ENCODE measurements around the gene G0S2. TPM values are rescaled to one million over a fixed set of nuclear protein-coding genes. Genes with fewer than 3 reads are reported as not detected.

The G0S2 gene
- total and polyA plus RNA-seq, 2 of the 8 experiments (the other 6 are each of a cell fraction or from before 2014, with no cell fraction given), result 1.0 to 1.7 TPM

GRCh38 chr1:209696673-209697072 is 21.5 kb downstream of the G0S2 start:
- H2BK120ac ChIP-seq (replicated peaks; ENCODE audit: low read depth, low read length), result no peak overlapping the region
- H4K5ac ChIP-seq (ENCODE audit: insufficient read length, low read depth, low read length), result no peak overlapping the region
- no peak overlapping the region for H2BK5ac ChIP-seq (ENCODE audit: low read depth, low read length)
- H3K9ac ChIP-seq (replicated peaks in 1 of 4; ENCODE audit: extremely low read depth in 1 of 4, low read depth in 3 of 4, low read length in 3 of 4), result no peak overlapping the region
- H3K9me3 ChIP-seq (ENCODE audit: insufficient read depth in 2 of 2, low read depth in 1 of 2, low read length in 1 of 2), result no peaks in the 10 kb centered on the region
- peaks cover 0 to 3% (median 0%) of the 10 kb centered on the region in 4 experiments; a peak in 1 of 7 replicates for H3K4me1 ChIP-seq (replicated peaks in 1 of 4; ENCODE audit: control insufficient read depth in 3 of 4, insufficient read depth in 4 of 4, low read length in 3 of 4)
- no peak overlapping the region for H3K18ac ChIP-seq (ENCODE audit: extremely low read depth, low read length)
- H3K27ac ChIP-seq (ENCODE audit: low read depth, low read length), result no peak overlapping the region
- DNase-seq (ENCODE audit: low read depth in 1 of 2, low spot score in 2 of 2) (no peak), FAIRE-seq (no peak)
- no peak overlapping the region for H3K23ac ChIP-seq (ENCODE audit: insufficient read length)
- no peak overlapping the region for H3K4ac ChIP-seq (replicated peaks; ENCODE audit: insufficient read length, low read depth, low read length)
- no peak overlapping the region for H2BK20ac ChIP-seq (ENCODE audit: low read length)
- no peaks in the 10 kb centered on the region for H4K20me1 ChIP-seq (replicated peaks in 1 of 2; ENCODE audit: control insufficient read depth in 1 of 2, insufficient read depth in 2 of 2, low read length in 2 of 2)
- H4K91ac ChIP-seq (replicated peaks; ENCODE audit: insufficient read length, low read length), result no peak overlapping the region
- no peak overlapping the region for H2BK15ac ChIP-seq (ENCODE audit: low read length)
- no peaks in the 10 kb centered on the region; a peak in 2 of 7 replicates for H3K27me3 ChIP-seq (replicated peaks in 1 of 4; ENCODE audit: control insufficient read depth in 3 of 4, extremely low read depth in 1 of 4, insufficient read depth in 3 of 4, low read length in 3 of 4)
- H3K36me3 ChIP-seq (ENCODE audit: control insufficient read depth in 2 of 4, insufficient read depth in 4 of 4, low read length in 3 of 4), result no peaks in the 10 kb centered on the region
- no peak overlapping the region for H3K4me2 ChIP-seq (ENCODE audit: insufficient read depth in 1 of 2, low read depth in 2 of 2, low read length in 2 of 2)
- no peak overlapping the region for H3K4me3 ChIP-seq (ENCODE audit: extremely low read depth in 1 of 4, insufficient read depth in 2 of 4, low read depth in 3 of 4, low read length in 4 of 4)
- no peak overlapping the region for H2AFZ ChIP-seq (ENCODE audit: low read length)
- no peak overlapping the region for H3K56ac ChIP-seq (replicated peaks; ENCODE audit: insufficient read length, low read depth, low read length)
- no peak overlapping the region for H2AK5ac ChIP-seq (ENCODE audit: low read depth, low read length)
- ChIA-PET CTCF (ENCODE audit: partially characterized antibody) (interaction anchor here (1.0 to 1.8 kb wide), 8 partner anchors 50 to 106 kb away, joined by 3 to 7 read pairs (median 5); no protein-coding TSS in a partner anchor), POLR2A (ENCODE audit: partially characterized antibody) (no interaction called here)
- no peak overlapping the region for H4K8ac ChIP-seq (ENCODE audit: extremely low read depth, insufficient read depth, low read length)
- H3K79me2 ChIP-seq (ENCODE audit: control insufficient read depth in 1 of 2, insufficient read depth in 2 of 2, low read length in 2 of 2), result no peaks in the 10 kb centered on the region
- no peaks in the 10 kb centered on the region for H3K23me2 ChIP-seq (ENCODE audit: low read depth, low read length)
- no peak overlapping the region for H2BK12ac ChIP-seq (ENCODE audit: low read depth, low read length)
- H3K79me1 ChIP-seq (ENCODE audit: low read depth, low read length), result no peaks in the 10 kb centered on the region
- H3K14ac ChIP-seq (ENCODE audit: insufficient read length), result no peak overlapping the region
- TF ChIP-seq SP1 (IDR thresholded peaks at IDR 0.05; ENCODE audit: low read depth, low read length) (no peak), RXRA (IDR thresholded peaks at IDR 0.05; ENCODE audit: insufficient read depth, low read depth, low read length) (no peak), JUN (IDR thresholded peaks at IDR 0.05; ENCODE audit: low read depth, low read length) (no peak), BCL11A (IDR thresholded peaks at IDR 0.05; ENCODE audit: low read depth in 2 of 2, low read length in 2 of 2) (no peak), SIN3A (conservative IDR thresholded peaks at IDR 0.05 in 1 of 2, IDR thresholded peaks at IDR 0.05 in 1 of 2; ENCODE audit: low read depth in 1 of 2, low read length in 2 of 2) (no peak), CHD1 (IDR thresholded peaks at IDR 0.05; ENCODE audit: low read depth, low read length) (no peak), RNF2 (IDR thresholded peaks at IDR 0.05; ENCODE audit: borderline replicate concordance, low read depth, low read length, missing control alignments, poor library complexity, severe bottlenecking) (no peak), ATF2 (IDR thresholded peaks at IDR 0.05; ENCODE audit: low read length) (no peak), POLR2A (IDR thresholded peaks at IDR 0.05; ENCODE audit: control extremely low read depth in 1 of 2, low read depth in 2 of 2, low read length in 2 of 2) (no peak), YY1 (IDR thresholded peaks at IDR 0.05; ENCODE audit: low read depth, low read length) (no peak)
- TF ChIP-seq, protein P1, sequence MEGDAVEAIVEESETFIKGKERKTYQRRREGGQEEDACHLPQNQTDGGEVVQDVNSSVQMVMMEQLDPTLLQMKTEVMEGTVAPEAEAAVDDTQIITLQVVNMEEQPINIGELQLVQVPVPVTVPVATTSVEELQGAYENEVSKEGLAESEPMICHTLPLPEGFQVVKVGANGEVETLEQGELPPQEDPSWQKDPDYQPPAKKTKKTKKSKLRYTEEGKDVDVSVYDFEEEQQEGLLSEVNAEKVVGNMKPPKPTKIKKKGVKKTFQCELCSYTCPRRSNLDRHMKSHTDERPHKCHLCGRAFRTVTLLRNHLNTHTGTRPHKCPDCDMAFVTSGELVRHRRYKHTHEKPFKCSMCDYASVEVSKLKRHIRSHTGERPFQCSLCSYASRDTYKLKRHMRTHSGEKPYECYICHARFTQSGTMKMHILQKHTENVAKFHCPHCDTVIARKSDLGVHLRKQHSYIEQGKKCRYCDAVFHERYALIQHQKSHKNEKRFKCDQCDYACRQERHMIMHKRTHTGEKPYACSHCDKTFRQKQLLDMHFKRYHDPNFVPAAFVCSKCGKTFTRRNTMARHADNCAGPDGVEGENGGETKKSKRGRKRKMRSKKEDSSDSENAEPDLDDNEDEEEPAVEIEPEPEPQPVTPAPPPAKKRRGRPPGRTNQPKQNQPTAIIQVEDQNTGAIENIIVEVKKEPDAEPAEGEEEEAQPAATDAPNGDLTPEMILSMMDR (IDR thresholded peaks at IDR 0.05; ENCODE audit: control extremely low read depth in 1 of 3, insufficient read depth in 1 of 3, low read depth in 1 of 3, low read length in 3 of 3), result no peak

Measured in H1 (cell line).